GM12891 (cell line): ENCODE measurements around the gene EML6.

Experiments used
- POLR2A ChIP-seq: IDR thresholded peaks from 2 replicates; pipeline ENCODE4 v1.6.1; 2011; ENCODE audit warnings: low read depth, low read length, control low read depth
- POLR2AphosphoS5 ChIP-seq: IDR thresholded peaks from 2 replicates; pipeline ENCODE4 v1.6.1; 2011; ENCODE audit warnings: low read depth, low read length, control low read depth
- POU2F2 ChIP-seq: IDR thresholded peaks from 2 replicates; pipeline ENCODE4 v1.6.1; 2011; ENCODE audit warnings: low read depth, mild to moderate bottlenecking, control low read depth, low read length, moderate library complexity
- TAF1 ChIP-seq: IDR thresholded peaks from 2 replicates; pipeline ENCODE4 v1.6.1; 2011; ENCODE audit warnings: low read depth, low read length, control low read depth

GRCh38 chr2:54895730-54896129 is 172.3 kb downstream of the EML6 start:
- TF ChIP-seq POLR2A (no peak), POLR2AphosphoS5 (no peak), TAF1 (no peak), POU2F2 (no peak)
